Stimulated activated CD4-positive, alpha-beta T cell treated with anti-CD3 and anti-CD28 coated beads, TNF-alpha, amount 100 ng/mL, for 1 hour (primary cell): Measurements from ENCODE around the gene NAV1.

Experiments
- DNase-seq, 3 donors: peaks; one replicate each; pipeline ENCODE4 v3.0.0-alpha.2; 2020; ENCODE audit warnings: low read depth in 3 of 3, low spot score in 1 of 3

The NAV1 gene

DNA sequence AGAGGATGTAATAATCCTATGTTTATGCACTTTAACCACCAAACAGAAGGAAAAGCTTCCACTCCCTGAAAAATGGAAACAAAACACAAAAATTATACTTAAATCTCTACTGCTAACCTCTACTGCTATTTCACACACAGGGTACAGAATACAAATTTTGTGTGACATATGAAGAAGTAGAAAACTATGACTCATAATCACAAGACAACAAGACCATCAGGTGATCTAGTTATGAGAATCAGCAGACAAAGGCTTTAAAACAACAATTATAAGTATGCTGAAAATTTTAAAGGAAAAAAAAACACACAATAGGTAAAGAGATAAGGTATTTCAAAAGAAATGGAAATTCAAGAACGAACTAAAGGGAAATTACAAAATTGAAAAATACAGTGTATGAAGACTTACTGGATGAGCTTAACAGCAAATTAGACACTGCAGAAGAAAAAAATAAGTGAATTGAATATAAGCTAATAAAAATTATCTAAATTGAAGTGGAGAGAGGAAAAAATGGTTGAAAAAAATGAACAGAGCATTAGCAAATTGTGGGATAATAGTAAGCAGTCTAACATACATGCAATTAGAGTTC lies 13.6 kb upstream of the NAV1 start:
- no peak for DNase-seq

DNA sequence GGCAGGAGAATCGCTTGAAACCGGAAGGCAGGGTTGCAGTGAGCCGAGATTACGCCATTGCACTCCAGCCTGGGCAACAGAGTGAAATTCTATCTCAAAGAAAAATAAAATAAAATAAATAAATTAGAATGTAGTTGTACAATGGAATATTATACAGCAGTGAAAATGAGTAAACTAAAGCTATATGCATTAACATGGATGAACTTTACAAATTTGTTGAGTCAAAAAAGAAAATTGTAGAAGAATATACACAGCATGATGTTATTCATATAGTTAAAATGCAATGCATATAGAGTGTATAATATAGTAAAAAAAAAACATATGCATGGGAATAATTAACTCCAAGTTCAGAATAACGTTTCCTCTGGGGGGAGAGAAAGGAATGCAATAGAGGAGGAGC lies 11.0 kb upstream of the NAV1 start:
- no peak for DNase-seq

DNA sequence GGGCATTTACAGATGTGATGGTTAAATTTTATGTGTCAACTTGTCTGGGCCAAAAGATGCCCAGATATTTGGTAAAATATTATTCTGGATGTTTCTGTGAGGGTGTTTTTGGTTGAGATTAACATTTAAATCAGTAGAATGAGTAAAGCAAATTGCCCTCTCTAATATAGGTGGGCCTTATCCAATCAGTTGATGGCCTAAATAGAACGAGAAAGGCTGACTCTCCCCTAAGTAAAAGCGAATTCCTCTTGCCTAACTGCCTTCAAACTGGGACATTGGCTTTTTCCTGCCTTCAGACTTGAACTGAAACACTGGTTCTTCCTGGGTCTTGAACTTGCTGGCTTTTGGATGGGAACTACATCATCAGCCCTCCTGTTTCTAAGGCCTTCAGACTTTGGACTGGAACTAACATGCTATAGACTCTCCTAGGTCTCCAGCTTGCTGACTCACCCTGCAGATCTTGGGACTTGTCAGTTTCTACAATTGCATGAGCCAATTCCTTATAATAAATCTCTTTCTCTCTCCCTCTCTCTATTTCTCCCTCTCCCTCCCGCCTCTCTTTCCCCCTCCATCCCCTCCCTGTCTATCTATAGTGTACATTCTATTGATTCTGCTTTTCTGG lies 10.2 kb upstream of the NAV1 start:
- no peak for DNase-seq

DNA sequence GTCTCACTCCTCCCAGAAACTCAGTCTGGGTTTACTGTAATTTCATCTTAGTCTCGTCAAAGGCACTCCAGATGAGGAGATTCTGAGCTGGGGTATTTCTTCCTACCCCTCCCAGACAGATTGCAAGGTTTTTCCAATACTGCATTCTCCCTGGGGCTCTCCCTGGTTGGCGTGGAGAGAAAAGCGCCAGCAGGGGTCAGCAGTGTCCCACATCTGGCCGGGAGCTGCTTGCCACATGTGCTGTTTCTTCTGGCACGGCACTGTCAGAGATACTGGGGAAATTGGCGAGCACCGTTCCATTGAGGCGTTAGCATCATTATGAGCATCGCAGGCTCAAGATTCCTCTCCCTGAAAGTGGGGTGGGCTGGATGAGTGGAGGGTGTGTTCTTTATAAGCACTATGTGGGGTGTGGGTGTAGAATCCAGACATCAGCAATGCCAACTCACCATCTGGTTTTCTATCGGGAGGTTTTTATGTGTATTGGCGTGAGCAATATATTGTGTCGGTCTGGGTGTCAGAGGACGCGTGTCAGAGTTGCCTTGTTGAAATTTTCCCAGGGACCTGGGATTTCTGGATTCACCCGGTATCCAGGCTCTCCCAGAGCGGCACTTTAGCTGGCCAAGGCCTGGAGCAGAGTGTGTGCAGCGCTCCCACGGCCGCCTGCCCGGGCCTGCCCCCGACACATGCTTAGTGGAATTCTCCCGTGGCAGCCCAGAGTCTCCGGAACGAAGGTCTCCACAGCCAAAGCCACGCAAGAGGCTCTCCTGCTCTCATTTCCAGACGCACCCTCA lies 8.0 kb upstream of the NAV1 start:
- DNase-seq = no peak

DNA sequence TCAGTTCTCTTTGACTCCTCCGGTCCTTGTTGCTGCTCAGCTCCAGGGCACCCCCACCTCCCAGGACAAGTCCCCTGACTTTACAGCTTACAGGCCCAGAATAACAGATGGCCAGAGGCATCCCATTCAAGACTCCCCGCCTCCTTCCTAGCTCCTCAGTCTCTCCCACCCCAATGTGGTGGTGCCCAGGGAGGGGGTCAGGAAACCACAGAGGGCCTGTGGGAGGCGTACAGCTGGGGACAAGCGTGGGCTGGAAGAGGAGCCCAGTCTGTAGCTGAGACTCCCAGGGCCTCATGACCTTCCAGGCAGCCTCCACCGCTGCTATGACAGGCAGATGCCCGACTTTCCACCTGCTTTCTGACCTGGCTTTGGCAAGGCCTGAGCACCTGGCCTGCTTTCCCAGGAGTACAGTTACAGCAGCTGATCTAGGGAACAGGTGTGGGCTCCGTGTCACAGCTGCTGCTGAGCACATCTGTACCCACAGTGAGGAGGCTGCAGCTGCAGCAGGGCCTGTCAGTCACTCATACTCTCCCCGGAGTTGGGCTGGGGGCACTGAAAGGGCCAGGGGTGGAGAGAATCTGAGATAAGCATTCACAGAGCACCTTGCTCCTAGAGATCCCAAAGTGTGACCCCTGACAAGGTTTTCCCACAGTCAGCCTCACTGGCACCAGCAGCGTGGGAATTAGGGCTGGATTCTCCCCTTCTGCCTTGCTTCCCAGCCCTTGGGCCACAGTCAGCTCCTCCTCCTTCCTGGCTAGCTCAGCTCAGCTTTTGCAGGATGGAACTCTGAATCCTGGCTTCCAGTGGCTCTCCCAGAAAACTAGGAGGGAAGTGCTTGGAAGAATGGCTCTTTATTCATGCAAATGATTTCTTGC lies 7.1 kb upstream of the NAV1 start:
- no peak for DNase-seq

DNA sequence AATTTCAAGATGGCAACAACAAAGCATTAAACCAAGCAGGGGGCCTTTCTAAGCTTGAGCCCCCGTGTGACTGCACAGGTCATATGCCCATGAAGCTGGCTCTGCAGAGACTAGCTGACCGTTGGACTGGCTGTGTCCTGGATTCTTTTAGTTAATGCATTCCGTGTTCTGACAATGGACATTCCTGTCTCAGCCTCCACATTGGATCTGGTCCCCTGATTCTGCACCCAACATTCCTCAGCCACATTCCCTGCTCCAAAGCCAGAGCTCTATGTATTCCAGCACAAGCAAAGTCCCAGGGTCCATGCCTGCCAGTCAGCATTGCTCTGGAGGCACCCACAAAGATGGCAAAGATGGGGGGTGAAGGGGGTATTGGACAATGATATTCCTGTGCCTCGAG lies 5.1 kb upstream of the NAV1 start:
- DNase-seq = no peak

DNA sequence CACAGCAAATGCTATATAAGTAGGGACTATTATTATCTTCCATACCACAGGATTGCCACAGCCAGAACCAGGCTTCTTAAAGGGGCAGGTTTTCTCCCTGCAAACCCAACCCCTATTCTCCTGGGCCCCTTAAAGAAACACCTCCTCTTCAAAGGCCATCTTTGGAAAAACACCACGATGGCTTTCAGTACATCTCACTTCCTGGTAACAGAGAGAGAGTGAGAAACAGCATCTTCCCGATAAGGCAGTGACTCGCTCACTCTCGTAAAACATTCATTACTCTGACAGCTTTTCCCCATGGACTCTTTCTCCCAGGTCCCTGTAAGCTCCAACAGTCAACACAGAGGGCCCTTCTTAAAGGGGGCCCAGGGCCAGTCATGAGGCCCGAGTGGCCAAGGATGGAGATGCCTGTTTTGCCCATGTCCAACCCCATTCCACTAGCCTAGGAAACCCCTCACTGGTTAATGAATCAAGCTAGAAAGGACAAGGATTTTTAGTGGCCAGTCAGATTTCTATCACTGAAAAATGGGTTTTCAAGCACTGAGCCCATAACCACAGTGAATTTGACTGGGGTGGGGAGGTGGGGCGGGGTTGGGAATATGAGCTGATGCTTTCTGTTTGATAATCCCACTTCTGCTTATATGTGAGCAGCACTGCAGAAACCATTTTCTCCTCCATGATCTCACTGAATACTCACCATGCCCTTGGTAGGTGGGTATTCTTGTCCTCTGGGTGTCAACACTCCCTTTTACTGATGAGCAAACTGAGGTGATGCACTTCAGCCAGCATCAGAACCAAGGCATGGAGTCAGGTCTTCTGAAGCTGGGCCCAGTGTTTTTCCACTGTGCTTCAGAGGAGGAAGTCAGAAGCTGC lies 3.6 kb upstream of the NAV1 start:
- no peak for DNase-seq

DNA sequence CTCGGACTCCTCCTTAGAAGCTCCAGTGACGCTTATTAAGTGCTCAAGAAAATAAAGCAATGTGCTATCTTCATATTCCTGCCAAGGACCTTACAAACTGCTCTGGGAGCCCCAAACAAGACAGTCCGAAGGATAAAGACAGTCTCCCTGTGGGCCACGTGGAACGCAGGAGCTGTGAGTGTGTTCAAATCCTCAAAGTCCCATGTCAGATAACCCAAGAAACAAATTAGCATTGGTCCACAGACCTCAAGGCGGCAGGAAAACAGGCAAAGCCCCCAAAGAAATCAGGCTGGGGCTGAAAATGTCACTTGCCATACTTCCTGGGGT lies 3.0 kb upstream of the NAV1 start:
- DNase-seq = no peak

DNA sequence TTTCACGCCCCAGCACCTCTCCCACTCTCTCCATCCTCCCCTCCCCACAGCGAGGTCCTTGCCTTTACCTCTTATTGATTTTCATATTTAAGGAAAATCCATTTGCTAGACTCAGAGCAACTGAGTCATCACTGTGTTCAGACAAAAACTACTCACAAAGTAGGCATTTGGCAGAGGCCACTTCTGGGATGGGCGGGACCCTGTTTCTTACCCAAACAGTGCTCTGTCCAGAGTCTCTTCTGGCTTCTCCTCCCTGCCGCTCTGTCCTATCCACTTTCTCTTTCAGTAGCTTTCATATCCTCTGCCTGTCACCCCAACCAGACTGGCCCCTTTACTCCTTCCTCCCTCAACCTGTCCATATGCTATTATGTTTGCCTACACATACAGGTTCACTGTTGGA lies 2.4 kb upstream of the NAV1 start:
- DNase-seq = no peak

DNA sequence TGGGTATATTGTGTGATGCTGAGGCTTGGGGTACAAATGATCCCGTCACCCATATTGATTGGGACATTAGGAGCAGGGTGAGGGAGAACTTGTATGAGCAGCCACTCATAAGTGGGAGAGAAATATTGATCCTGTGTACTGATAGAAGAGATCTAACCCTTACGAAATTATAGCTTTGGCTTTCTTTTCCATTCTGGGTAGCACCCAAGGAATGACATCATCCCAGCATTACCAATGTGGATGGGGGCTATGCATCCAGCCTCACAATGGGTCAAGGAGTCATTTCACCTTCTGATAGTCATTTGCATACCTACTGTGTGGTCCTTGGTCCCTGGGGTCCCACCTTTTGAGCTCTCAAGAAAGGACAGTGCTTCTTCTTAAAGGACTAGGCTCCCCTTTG lies 1.9 kb upstream of the NAV1 start:
- DNase-seq = no peak

DNA sequence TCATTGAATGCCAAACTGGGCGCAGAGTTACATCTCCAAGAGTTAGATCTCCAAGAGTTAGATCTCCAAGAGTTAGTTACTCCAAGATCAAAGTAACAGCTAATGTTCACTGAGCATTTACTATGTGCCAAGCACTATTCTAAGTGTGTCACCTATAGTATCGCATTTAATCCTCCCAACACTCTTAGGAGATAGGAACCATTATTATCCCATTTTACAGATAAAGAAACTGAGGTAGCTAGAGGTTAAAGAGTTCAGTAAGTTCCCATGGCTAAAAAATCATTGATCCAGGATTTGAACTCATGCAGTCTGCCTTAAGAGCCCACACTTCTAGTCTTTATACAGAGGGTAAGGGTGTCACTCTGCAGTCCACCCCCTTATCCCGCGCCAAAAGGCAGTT lies 1.5 kb upstream of the NAV1 start:
- DNase-seq = no peak

DNA sequence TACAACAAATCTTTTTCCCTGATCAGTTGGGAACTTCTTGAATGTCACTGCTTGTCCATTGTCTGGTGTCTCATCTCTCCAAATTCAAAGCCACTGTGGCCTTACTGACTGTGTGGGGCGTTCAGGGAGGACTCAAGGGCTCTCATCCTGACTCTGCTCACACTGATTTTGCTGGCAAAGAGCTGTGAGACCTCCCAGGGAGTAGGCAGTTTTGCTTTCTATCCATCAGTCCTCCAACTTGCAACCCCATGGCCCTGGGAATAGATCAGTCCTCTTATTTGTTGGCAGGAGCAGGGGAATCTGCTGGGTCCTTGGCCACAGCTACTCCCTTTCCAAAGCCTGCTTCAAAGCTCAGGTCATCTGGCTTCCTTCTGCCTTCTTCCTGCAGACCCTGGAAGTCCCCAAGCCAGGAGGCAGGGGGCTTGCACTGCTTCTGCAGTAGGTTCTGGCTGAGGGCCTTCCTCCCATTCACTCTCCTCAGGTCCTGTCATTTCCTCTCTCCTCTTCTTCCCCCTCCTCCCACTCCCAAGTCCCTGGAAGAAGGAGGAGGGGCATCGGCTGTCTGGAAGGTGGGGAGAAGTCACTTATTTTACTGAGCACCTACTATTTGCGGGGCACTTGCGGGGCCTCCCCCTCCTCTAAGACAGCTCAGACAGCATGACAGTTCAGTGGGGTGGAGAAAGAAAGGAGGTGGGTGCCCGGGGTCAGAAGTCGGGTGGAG lies 876 bp upstream of the NAV1 start:
- DNase-seq = no peak

DNA sequence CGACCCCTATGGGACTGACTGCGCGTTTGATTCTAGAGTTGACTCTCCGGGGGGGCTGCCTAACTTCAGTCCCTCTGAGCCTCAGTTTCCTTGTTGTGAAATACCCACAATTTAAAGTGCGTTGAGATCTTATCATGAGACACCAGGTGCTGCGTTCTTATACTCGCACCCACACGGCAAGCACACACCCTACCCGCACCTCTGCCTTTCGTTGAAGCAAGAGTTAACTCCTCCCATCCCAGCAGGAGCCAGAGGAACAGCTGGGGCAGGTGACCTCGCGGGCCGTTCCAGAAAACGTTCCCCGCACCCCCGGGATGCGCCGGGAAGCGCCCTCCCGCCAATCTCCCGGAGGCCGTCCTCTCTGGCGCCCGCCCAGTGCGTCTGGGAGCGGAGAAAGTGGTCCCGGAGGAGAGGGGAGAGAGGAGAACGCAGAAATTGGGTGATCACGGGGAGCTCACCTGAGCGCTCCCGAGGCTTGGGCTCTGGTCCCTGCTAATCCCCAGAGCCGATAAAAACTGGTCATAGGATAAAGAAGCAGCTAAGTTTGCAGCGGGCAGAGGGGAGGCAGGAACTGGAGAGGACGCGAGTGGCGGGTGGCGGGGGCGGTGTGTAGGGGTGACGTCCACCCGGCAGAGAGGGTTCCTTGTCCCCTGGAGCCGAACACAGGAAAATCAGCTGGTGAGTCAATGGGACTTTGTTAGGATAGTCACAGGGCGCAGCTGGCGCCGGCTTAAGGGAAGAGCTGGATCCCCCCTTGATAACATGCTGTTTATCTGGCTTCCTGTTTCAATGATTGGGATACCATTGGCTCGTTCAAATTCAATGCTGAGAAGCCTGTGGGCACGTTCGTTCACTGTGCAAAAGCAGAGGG lies 869 bp downstream of the NAV1 start:
- no peak for DNase-seq

DNA sequence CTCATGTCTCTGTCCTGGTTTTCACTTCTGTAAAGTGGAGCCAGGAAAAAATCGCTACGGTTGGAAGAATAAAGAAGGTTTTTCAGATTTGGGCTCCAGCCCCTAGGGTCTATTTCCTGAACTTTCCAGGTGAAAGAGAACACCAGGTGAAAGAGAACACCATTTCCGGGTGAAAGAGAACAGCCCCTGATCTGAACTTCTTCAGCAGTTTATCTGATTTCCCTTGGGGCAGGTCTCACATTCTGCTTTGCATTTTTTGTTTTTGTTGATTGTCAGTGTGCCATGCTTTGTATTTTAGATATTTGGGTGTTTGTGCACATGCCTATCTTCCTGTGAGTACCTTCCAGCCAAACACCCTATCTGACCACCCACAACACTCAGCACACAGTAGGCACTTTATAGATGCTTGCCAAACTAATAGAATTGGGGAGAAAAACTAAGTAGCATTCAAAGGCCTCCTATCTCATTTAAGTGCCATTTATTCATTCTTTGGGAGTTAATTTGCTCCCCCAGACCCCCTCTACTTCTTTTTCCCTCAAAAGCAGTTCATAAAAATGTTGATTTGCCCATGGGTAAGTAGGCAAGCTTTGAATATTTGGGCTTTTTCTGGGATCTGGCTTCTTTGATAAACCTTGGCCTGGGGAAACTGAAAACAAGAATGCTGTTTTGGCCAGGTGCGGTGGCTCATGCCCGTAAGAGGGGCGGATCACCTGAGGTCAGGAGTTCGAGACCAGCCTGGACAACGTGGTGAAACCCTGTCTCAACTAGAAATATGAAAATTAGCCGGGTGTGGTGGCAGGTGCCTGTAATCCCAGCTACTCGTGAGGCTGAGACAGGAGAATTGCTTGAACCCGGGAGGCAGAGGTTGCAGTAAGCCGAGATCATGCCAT lies 2.2 kb downstream of the NAV1 start:
- no peak for DNase-seq

DNA sequence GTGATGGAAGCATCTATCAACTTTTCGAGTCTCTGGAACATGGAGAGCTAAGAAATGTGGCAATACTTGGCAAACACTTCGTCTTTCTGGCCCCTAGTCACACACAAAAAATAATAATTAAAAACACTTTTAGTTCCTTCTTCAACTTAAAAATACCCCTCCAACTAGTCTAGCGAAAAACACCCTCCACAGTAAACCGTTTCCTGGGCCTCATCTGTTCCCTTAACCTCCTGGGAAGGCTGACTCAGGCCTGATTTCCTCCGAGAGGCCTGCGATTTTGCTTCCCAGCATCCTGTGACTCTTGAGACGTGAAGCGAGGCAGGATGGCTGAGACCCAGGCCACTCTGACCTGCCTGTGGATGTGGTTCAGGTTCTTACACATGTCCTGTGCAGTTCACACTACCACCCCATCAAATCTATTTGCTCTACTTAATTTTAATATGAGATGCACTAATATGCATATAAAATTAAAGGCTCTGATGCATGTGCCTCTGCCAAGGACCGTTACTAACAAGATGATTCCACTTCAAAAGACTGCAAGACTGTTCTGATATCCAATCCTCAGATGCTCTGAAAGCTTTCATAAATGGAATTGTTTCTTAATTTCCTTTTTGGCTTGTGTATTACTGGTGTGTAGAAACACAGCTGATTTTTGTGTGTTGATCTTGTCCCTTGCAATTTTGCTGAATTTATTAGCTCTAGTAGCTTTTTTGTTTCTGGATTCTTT lies 3.5 kb downstream of the NAV1 start:
- no peak for DNase-seq

DNA sequence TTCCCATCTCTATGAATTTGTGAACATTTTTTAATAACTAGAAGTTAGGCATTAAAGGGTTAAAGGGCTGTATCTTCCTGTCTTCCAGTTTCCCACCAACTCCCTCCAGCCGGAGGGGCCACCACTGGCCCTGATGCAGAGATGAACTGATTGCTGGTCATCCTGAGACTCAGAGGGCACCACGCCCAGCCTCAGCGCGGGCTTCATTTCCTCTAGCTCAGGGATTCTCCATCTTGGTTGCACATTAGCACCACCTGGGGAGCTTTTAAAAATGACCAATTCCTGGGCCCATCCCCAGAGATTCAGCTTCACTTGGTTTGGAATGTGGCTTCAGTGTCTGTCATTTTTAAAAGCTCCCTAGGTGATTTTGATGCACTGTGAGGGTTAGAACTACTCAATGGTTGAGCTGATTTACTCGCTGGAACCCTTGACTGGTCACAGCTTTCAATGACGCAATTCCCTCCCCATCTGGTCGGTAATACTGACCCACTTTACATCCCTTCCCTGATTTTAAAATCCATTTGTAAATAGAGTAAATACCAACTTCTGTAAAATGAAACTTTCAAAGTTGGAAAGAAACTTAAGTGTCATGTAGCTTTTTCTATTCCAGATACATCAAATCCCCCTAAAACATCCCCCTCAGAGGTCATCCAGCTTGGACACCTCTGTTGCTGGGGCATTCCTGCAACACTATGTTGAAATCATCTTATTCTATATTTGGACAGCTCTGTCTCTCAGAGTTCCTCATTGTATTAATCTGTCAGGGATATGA lies 5.1 kb downstream of the NAV1 start:
- DNase-seq = no peak

DNA sequence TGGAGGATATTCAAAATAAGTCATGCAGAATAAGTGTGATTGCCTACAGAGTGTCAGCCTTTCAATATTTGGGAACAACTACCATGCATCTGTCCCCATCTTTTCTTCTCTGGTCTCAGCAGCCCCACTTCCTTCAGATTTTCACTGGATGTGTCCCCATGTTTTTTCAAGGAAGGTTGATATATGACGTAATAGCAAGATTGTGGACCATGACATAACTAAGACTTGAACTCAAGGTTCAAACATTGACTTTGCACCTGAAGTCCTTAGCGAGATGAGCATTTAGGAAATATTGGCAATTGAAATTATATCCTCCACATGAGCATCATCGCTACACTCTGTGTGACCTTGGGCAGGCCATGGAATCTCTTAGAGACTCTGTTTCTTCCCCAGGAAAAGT lies 5.8 kb downstream of the NAV1 start:
- DNase-seq = no peak
